Muscle of back (tissue), 11 donors: Measurements from ENCODE around the gene TMEM115. TPM values are rescaled to one million over a fixed set of nuclear protein-coding genes. Genes with fewer than 3 reads are reported as not detected.

Source experiments
- DNase-seq, 3 donors: peaks; one replicate each; pipeline versions ENCODE4 v3.0.0 to v3.0.0-alpha.2; 2013
- polyA plus RNA-seq, 10 donors: library from polyadenylated mRNA; unstranded; fragments of 120-200 nt; gene quantifications; one replicate each; pipeline ENCODE4 v1.2.1, GENCODE V29; 2013; ENCODE audit not compliant: insufficient read length in 10 of 10

Gene TMEM115
- polyA plus RNA-seq, 10 donors, result 18.5 to 30.8 (median 23.4) TPM

GRCh38 chr3:50380405-50381085, 21.2 kb upstream of the TMEM115 start:
- no peak for DNase-seq

GRCh38 chr3:50378757-50379156, 19.4 kb upstream of the TMEM115 start:
- DNase-seq, result no peak

- DNase-seq, result no peak
These were observed 18.7 kb upstream of the TMEM115 start for GRCh38 chr3:50378024-50378423.

- DNase-seq, result no peak
These were observed 16.1 kb upstream of the TMEM115 start for GRCh38 chr3:50375258-50375931.

- DNase-seq, result no peak
These were observed 15.3 kb upstream of the TMEM115 start for GRCh38 chr3:50374363-50375257.

- no peak for DNase-seq
These were observed 14.1 kb upstream of the TMEM115 start for GRCh38 chr3:50373146-50374051.

GRCh38 chr3:50372349-50372748, 13.0 kb upstream of the TMEM115 start:
- DNase-seq, result no peak

- DNase-seq, result no peak
These were observed 11.9 kb upstream of the TMEM115 start for GRCh38 chr3:50371133-50371685.

GRCh38 chr3:50370594-50370993, 11.3 kb upstream of the TMEM115 start:
- peak; percentile 54 to 83 (median 69) for DNase-seq

- DNase-seq, result no peak
These were observed 9.8 kb upstream of the TMEM115 start for GRCh38 chr3:50369012-50369670.

GRCh38 chr3:50365842-50366220, 6.5 kb upstream of the TMEM115 start:
- DNase-seq, result no peak

GRCh38 chr3:50365080-50365841, 5.9 kb upstream of the TMEM115 start:
- DNase-seq, result peak; percentile 33 to 80 (median 69)

- DNase-seq, result peak in 1 of 3 donors; percentile 68
These were observed 5.3 kb upstream of the TMEM115 start for GRCh38 chr3:50364573-50365079.

- DNase-seq, result no peak
These were observed 414 bp upstream of the TMEM115 start for GRCh38 chr3:50359760-50360110.

- no peak for DNase-seq
These were observed 888 bp downstream of the TMEM115 start for GRCh38 chr3:50358355-50358910.

GRCh38 chr3:50357481-50357880, 1.8 kb downstream of the TMEM115 start:
- DNase-seq, result no peak

GRCh38 chr3:50356553-50356952, 2.8 kb downstream of the TMEM115 start:
- DNase-seq, result no peak

- no peak for DNase-seq
These were observed 3.3 kb downstream of the TMEM115 start for GRCh38 chr3:50355829-50356552.

GRCh38 chr3:50354850-50355249, 4.5 kb downstream of the TMEM115 start:
- no peak for DNase-seq
